WTC11 (cell line): ENCODE data around the gene ERC1.

Experiments used
- AFF4 ChIP-seq: sonication (generic); formaldehyde crosslinking; IDR thresholded peaks from 2 replicates; pipeline ENCODE4 v1.8.1; 2023; ENCODE audit warnings: mild to moderate bottlenecking, missing genetic modification reagents, borderline replicate concordance
- CREB1 ChIP-seq: sonication (generic); formaldehyde crosslinking; IDR thresholded peaks from 2 replicates; pipeline ENCODE4 v1.8.0; 2023; ENCODE audit warnings: mild to moderate bottlenecking, missing genetic modification reagents
- E2F4 ChIP-seq: sonication (generic); formaldehyde crosslinking; IDR thresholded peaks from 2 replicates; pipeline ENCODE4 v1.8.1; 2022; ENCODE audit warnings: low read depth, mild to moderate bottlenecking, moderate library complexity, missing genetic modification reagents, borderline replicate concordance
- ELF4 ChIP-seq: sonication (generic); formaldehyde crosslinking; IDR thresholded peaks from 2 replicates; pipeline ENCODE4 v1.8.1; 2022; ENCODE audit warnings: low read depth, mild to moderate bottlenecking, moderate library complexity, missing genetic modification reagents
- FOXP1 ChIP-seq: sonication (generic); formaldehyde crosslinking; IDR thresholded peaks from 2 replicates; pipeline ENCODE4 v1.8.0; 2022; ENCODE audit warnings: missing genetic modification reagents, mild to moderate bottlenecking, moderate library complexity, borderline replicate concordance
- GABPB1 ChIP-seq: sonication (generic); formaldehyde crosslinking; IDR thresholded peaks from 2 replicates; pipeline ENCODE4 v1.8.1; 2023; ENCODE audit warnings: mild to moderate bottlenecking, missing genetic modification reagents
- NR1H2 ChIP-seq: sonication (generic); formaldehyde crosslinking; IDR thresholded peaks from 2 replicates; pipeline ENCODE4 v1.9.0; 2021; ENCODE audit warnings: mild to moderate bottlenecking, moderate library complexity, missing genetic modification reagents
- TEAD4 ChIP-seq: sonication (generic); formaldehyde crosslinking; IDR thresholded peaks from 2 replicates; pipeline ENCODE4 v1.8.0; 2022; ENCODE audit warnings: mild to moderate bottlenecking, missing genetic modification reagents
- USF2 ChIP-seq: sonication (generic); formaldehyde crosslinking; IDR thresholded peaks from 2 replicates; pipeline ENCODE4 v1.8.1; 2023; ENCODE audit warnings: mild to moderate bottlenecking, missing genetic modification reagents, moderate library complexity
- ZNF317 ChIP-seq: sonication (generic); formaldehyde crosslinking; IDR thresholded peaks from 2 replicates; pipeline ENCODE4 v1.8.1; 2023; ENCODE audit warnings: low read depth, mild to moderate bottlenecking, moderate library complexity, missing genetic modification reagents, borderline replicate concordance
- ZNF425 ChIP-seq: fragments of 250-450 bp; sonication (Bioruptor Pico); conservative IDR thresholded peaks from 2 replicates; pipeline ENCODE4 v1.9.0; 2021; ENCODE audit warnings: mild to moderate bottlenecking
- TF ChIP-seq, protein P1 (sequence below): fragments of 200-600 bp; IDR thresholded peaks from 2 replicates; pipeline ENCODE4 v1.8.0; 2022; ENCODE audit warnings: antibody characterized with exemption

- TF ChIP-seq, protein P1, sequence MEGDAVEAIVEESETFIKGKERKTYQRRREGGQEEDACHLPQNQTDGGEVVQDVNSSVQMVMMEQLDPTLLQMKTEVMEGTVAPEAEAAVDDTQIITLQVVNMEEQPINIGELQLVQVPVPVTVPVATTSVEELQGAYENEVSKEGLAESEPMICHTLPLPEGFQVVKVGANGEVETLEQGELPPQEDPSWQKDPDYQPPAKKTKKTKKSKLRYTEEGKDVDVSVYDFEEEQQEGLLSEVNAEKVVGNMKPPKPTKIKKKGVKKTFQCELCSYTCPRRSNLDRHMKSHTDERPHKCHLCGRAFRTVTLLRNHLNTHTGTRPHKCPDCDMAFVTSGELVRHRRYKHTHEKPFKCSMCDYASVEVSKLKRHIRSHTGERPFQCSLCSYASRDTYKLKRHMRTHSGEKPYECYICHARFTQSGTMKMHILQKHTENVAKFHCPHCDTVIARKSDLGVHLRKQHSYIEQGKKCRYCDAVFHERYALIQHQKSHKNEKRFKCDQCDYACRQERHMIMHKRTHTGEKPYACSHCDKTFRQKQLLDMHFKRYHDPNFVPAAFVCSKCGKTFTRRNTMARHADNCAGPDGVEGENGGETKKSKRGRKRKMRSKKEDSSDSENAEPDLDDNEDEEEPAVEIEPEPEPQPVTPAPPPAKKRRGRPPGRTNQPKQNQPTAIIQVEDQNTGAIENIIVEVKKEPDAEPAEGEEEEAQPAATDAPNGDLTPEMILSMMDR: no peak
- no peak for TF ChIP-seq NR1H2 (CRISPR knock-in tag)
- TF ChIP-seq CREB1 (CRISPR knock-in tag): no peak
- TF ChIP-seq USF2 (CRISPR knock-in tag): no peak
- TF ChIP-seq E2F4 (CRISPR knock-in tag): no peak
- no peak for TF ChIP-seq FOXP1 (CRISPR knock-in tag)
- no peak for TF ChIP-seq ZNF317 (CRISPR knock-in tag)
- TF ChIP-seq ELF4 (CRISPR knock-in tag): no peak
- no peak for TF ChIP-seq TEAD4 (CRISPR knock-in tag)
- no peak for TF ChIP-seq GABPB1
- no peak for TF ChIP-seq AFF4
- TF ChIP-seq ZNF425: no peak
These were observed 386.7 kb downstream of the ERC1 start for GRCh38 chr12:1377681-1378080.
